UCSD-AML1 (cell line): Measurements from ENCODE around the gene DEFB131A.
A peak's percentile ranks its signal among the peaks of the same experiment; 100 is the strongest.
"Not testable (repeated sequence)": the region's sequence is repeated elsewhere in the genome, so short reads cannot be mapped to it uniquely, and the experiment has no call there.

ENCODE experiments used
- DNase-seq: peaks from one replicate; lab custom pipeline; 2025; ENCODE audit not compliant: unreplicated experiment; lab: John Stamatoyannopoulos, UW

DEFB131A gene

DNA sequence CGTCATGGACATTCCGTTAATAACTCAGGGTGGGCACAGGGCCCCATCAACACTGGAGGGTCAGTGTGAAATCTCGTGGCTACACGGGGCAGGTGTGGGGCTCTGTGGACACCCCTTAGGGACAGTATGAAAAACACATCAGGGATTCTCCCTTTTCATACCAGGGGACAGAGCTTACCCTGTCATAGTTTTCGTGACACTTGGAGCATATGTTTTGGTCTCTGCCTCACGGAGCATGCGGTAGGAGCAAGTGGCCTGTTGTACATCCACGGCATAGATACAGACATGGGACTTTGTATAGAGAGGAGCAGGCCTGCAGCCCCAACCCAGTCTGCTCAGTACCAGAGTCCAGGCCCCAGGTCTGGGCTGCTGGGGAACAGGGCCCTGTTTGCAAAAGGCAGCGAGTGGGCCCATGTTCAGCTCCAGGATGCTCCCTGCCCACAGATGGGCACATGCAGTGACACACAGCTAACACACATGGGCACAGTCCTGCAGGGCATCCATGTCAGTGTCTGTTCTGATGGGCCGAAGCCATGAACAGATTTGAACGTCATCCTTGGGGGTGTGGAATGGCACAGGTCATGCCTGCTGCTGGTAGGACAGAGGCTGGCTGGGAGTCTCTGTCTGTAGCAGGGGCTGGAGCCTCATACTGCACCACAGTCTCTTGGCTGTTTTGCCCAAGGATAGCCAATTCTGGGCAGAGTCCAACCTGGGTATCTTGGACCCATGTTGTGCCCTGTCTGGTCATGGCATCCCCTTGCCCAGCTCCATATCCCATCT, 50.2 kb downstream of the DEFB131A start:
- not testable (repeated sequence) for DNase-seq

DNA sequence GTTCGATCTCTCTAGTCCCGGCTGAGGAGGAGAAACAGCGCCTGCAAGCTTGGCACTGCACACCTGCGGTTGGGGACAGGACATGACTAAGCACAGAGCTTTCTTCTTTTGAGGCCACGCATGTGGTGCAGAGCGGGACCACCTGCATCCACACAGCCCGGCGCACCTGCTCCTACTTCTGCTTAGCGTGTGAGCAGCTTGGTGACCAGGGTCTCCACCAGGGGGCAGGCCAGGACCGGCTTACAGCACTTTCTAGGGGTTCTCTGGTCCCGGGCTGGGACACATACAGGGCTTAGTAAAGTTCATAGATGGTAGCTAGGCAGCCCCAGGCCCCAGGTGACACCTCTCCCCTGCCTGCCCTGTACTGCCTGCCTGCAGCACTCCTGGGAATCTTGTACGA, 51.2 kb downstream of the DEFB131A start:
- DNase-seq: peak; percentile 62

GRCh38 chr4:9497575-9498467, 53.6 kb downstream of the DEFB131A start:
- not testable (repeated sequence) for DNase-seq

DNA sequence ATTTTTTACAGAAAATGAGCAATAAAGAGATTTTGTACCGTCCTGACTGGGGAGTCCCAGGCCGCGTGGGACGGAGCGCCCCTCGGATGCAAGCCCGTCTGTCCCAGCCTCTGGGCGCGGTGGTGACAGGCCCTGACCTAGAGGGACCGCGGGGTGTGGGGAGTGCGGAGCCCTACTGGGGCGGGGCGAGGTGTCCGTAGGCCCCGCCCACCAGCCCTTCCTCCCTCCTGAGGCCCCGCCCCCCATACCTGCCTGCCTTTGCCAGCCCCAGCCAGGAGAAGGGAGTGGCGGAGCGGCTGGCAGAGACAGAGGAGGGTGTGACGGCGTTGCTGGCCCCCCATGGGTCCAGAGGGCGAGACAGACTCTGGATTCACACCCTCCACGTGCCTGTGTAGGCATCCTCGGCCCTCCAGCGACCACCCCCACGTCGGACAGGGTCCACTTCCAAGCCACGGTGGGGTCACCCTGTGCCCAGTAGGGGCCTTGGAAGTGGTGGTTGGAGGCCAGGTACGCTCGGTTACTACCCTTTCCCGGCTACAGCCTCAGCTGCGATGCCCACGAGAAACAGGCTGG, 54.3 kb downstream of the DEFB131A start:
- not testable (repeated sequence) for DNase-seq

DNA sequence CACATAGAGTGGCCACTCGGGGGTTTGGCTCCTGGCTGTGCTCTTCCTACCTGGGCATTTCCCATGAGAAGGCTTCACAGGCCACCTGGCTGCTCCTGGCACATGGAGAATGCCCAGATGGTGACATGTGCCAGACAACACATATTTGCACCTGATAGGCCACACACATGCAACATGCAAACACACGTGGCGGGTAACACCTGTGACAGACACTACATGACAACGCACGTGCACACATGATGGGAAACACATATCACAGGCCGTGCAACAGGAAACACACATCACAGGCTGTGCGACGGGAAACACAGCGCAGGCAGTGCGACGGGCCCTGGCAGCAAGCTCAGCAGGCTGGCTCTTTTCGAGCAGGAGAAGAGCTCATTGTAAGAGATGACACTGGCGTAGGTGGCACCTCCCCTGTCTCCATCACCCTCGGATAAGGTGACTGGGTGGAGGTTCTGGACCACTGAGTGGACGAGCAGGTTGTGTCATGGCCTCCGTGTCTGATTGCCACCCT, 55.8 kb downstream of the DEFB131A start:
- DNase-seq: not testable (repeated sequence)
